H1 (cell line): Measurements from ENCODE around the gene UNC50. TPM values are rescaled to one million over a fixed set of nuclear protein-coding genes. Genes with fewer than 3 reads are reported as not detected.

Experiments
- CTCF ChIA-PET: fragments of 300-600 bp; sonication (Branson Sonifier 250); formaldehyde crosslinking; loops from one replicate; lab custom pipeline; 2021; ENCODE audit not compliant: partially characterized antibody; lab: Charles Lee
- POLR2A ChIA-PET: fragments of 300-600 bp; sonication (Branson Sonifier 250); formaldehyde crosslinking; loops from one replicate; lab custom pipeline; 2021; ENCODE audit warnings: inconsistent platforms; ENCODE audit not compliant: partially characterized antibody; lab: Charles Lee
- DNase-seq, 2 experiments: peaks; one replicate each; pipeline versions ENCODE4 v3.0.0 to v3.0.0-alpha.2; 2010 to 2022; ENCODE audit warnings: low spot score in 2 of 2, low read depth in 1 of 2, mixed read lengths in 1 of 2
- FAIRE-seq: peaks from 2 replicates; lab custom pipeline; 2011; peaks lifted over from hg19 to GRCh38; lab: Jason Lieb, UNC
- H2AFZ ChIP-seq: 2 replicates; pipeline ENCODE4 v1.8.1; 2012; ENCODE audit warnings: low read length, inconsistent platforms
- H2AK5ac ChIP-seq: 2 replicates; pipeline ENCODE4 v1.6.1; 2013; ENCODE audit warnings: low read depth, low read length
- H2BK120ac ChIP-seq: replicated peaks from 2 replicates; pipeline ENCODE3; 2013; ENCODE audit warnings: low read depth, low read length, inconsistent platforms
- H2BK12ac ChIP-seq: 2 replicates; pipeline ENCODE4 v1.6.1; 2013; ENCODE audit warnings: low read depth, low read length
- H2BK15ac ChIP-seq: 2 replicates; pipeline ENCODE4 v1.6.1; 2013; ENCODE audit warnings: low read length
- H2BK20ac ChIP-seq: 2 replicates; pipeline ENCODE4 v1.6.1; 2013; ENCODE audit warnings: low read length
- H2BK5ac ChIP-seq: 2 replicates; pipeline ENCODE4 v1.6.1; 2013; ENCODE audit warnings: low read depth, low read length
- H3K14ac ChIP-seq: 2 replicates; pipeline ENCODE4 v1.6.1; 2013; ENCODE audit warnings: inconsistent platforms; ENCODE audit not compliant: insufficient read length
- H3K18ac ChIP-seq: 2 replicates; pipeline ENCODE4 v1.6.1; 2013; ENCODE audit warnings: low read length; ENCODE audit errors: extremely low read depth
- H3K23ac ChIP-seq: 2 replicates; pipeline ENCODE4 v1.6.1; 2013; ENCODE audit warnings: inconsistent platforms; ENCODE audit not compliant: insufficient read length
- H3K23me2 ChIP-seq: 2 replicates; pipeline ENCODE4 v1.6.1; 2013; ENCODE audit warnings: low read depth, low read length
- H3K27ac ChIP-seq: 2 replicates; pipeline ENCODE4 v1.6.1; 2011; ENCODE audit warnings: low read depth, low read length, inconsistent platforms
- H3K27me3 ChIP-seq, 4 experiments: replicated peaks in 1 of 4; 1 replicate in 1 of 4; 2 replicates in 3 of 4; pipeline versions ENCODE4 v1.6.1 to v1.8.1; 2011 to 2013; ENCODE audit warnings: low read length in 3 of 4, mild to moderate bottlenecking in 3 of 4, inconsistent platforms in 2 of 4, mixed read lengths in 2 of 4, moderate library complexity in 1 of 4; ENCODE audit not compliant: control insufficient read depth in 3 of 4, insufficient read depth in 3 of 4; ENCODE audit errors: extremely low read depth in 1 of 4
- H3K36me3 ChIP-seq, 4 experiments: 2 replicates each; pipeline versions ENCODE4 v1.6.1 to v1.8.1; 2011 to 2013; ENCODE audit warnings: mild to moderate bottlenecking in 4 of 4, low read length in 3 of 4, moderate library complexity in 2 of 4, control low read depth in 1 of 4, inconsistent platforms in 1 of 4; ENCODE audit not compliant: insufficient read depth in 4 of 4, control insufficient read depth in 2 of 4
- H3K4ac ChIP-seq: replicated peaks from 2 replicates; pipeline ENCODE3; 2013; ENCODE audit warnings: low read length, low read depth, mixed read lengths, inconsistent platforms; ENCODE audit not compliant: insufficient read length
- H3K4me1 ChIP-seq, 4 experiments: replicated peaks in 1 of 4; 1 replicate in 1 of 4; 2 replicates in 3 of 4; pipeline versions ENCODE4 v1.6.1 to v1.8.1; 2011 to 2013; ENCODE audit warnings: low read length in 3 of 4, inconsistent platforms in 2 of 4, mixed read lengths in 1 of 4; ENCODE audit not compliant: insufficient read depth in 4 of 4, control insufficient read depth in 3 of 4
- H3K4me2 ChIP-seq, 2 experiments: 2 replicates each; pipeline versions ENCODE4 v1.6.1 to v1.8.1; 2011 to 2013; ENCODE audit warnings: low read depth in 2 of 2, low read length in 2 of 2, control low read depth in 1 of 2, inconsistent platforms in 1 of 2, mild to moderate bottlenecking in 1 of 2; ENCODE audit not compliant: insufficient read depth in 1 of 2
- H3K4me3 ChIP-seq, 4 experiments: fragments of 200-600, 300-600 bp in 1 of 4; sonication (generic), shearing (Covaris generic), sonication (Bioruptor Twin) in 1 of 4; 2 replicates each; pipeline versions ENCODE4 v1.5.1 to v1.8.1; 2011 to 2016; ENCODE audit warnings: low read length in 4 of 4, low read depth in 3 of 4, control low read depth in 2 of 4, inconsistent platforms in 2 of 4, mild to moderate bottlenecking in 2 of 4, mixed read lengths in 1 of 4, moderate library complexity in 1 of 4; ENCODE audit not compliant: insufficient read depth in 2 of 4; ENCODE audit errors: extremely low read depth in 1 of 4
- H3K56ac ChIP-seq: replicated peaks from 2 replicates; pipeline ENCODE3; 2013; ENCODE audit warnings: low read depth, mild to moderate bottlenecking, mixed read lengths, low read length, inconsistent platforms; ENCODE audit not compliant: insufficient read length
- H3K79me1 ChIP-seq: 2 replicates; pipeline ENCODE4 v1.6.1; 2013; ENCODE audit warnings: low read depth, low read length, control low read depth
- H3K79me2 ChIP-seq, 2 experiments: 2 replicates each; pipeline versions ENCODE4 v1.6.1 to v1.8.1; 2012 to 2013; ENCODE audit warnings: low read length in 2 of 2, mild to moderate bottlenecking in 2 of 2, inconsistent platforms in 1 of 2; ENCODE audit not compliant: insufficient read depth in 2 of 2, control insufficient read depth in 1 of 2
- H3K9ac ChIP-seq, 4 experiments: replicated peaks in 1 of 4; 1 replicate in 1 of 4; 2 replicates in 3 of 4; pipeline versions ENCODE4 v1.6.1 to v1.8.1; 2011 to 2013; ENCODE audit warnings: low read depth in 3 of 4, low read length in 3 of 4, control low read depth in 2 of 4, mild to moderate bottlenecking in 2 of 4, moderate library complexity in 2 of 4, inconsistent platforms in 1 of 4; ENCODE audit errors: extremely low read depth in 1 of 4
- H3K9me3 ChIP-seq, 2 experiments: 2 replicates each; pipeline versions ENCODE4 v1.6.1 to v1.8.1; 2012 to 2013; ENCODE audit warnings: mild to moderate bottlenecking in 2 of 2, moderate library complexity in 2 of 2, control low read depth in 1 of 2, inconsistent platforms in 1 of 2, low read depth in 1 of 2, low read length in 1 of 2, mixed read lengths in 1 of 2; ENCODE audit not compliant: insufficient read depth in 2 of 2
- H4K20me1 ChIP-seq, 2 experiments: replicated peaks in 1 of 2; 2 replicates each; pipeline versions ENCODE3 to v1.8.1; 2011 to 2013; ENCODE audit warnings: inconsistent platforms in 2 of 2, low read length in 2 of 2, mild to moderate bottlenecking in 1 of 2; ENCODE audit not compliant: insufficient read depth in 2 of 2, control insufficient read depth in 1 of 2
- H4K5ac ChIP-seq: 2 replicates; pipeline ENCODE4 v1.6.1; 2013; ENCODE audit warnings: low read length, low read depth, mixed read lengths, inconsistent platforms; ENCODE audit not compliant: insufficient read length
- H4K8ac ChIP-seq: 2 replicates; pipeline ENCODE4 v1.8.0; 2013; ENCODE audit warnings: mild to moderate bottlenecking, moderate library complexity, low read length, inconsistent platforms; ENCODE audit not compliant: insufficient read depth; ENCODE audit errors: extremely low read depth
- H4K91ac ChIP-seq: replicated peaks from 2 replicates; pipeline ENCODE3; 2013; ENCODE audit warnings: low read length, mixed read lengths, inconsistent platforms; ENCODE audit not compliant: insufficient read length
- SP2 ChIP-seq: IDR thresholded peaks from 2 replicates; pipeline ENCODE4 v1.6.1; 2012; ENCODE audit warnings: mild to moderate bottlenecking, low read length, inconsistent platforms
- whole genome bisulfite sequencing, 2 experiments: shearing (Covaris generic) in 1 of 2; methylation state at CpG; one replicate each; pipeline versions ENCODE4 v1.1.6 to v1.1.7; 2013 to 2015; ENCODE audit warnings: low lambda C conversion rate in 2 of 2, mixed read lengths in 2 of 2, inconsistent platforms in 1 of 2, low coverage in 1 of 2, missing lambda C conversion rate in 1 of 2; ENCODE audit not compliant: insufficient replicate concordance in 2 of 2, insufficient coverage in 1 of 2, insufficient read length in 1 of 2; ENCODE audit errors: extremely low coverage in 1 of 2, missing lambda C conversion rate in 1 of 2; 5-methylcytosine and 5-hydroxymethylcytosine counted together
- polyA plus RNA-seq, 7 experiments: library from polyadenylated mRNA; depleted of rRNA in 3 of 7; stranded (reverse) in 5 of 7; unstranded in 2 of 7; fragments of >200 nt in 5 of 7; fragments of 200-250 nt in 2 of 7; gene quantifications; 1 replicate in 5 of 7; 2 replicates in 1 of 7; 4 replicates in 1 of 7; pipeline versions ENCODE4 v1.2.1 to v1.2.3, GENCODE V29; 2011 to 2013; ENCODE audit warnings: missing spikeins in 2 of 7, mixed read lengths in 2 of 7
- total RNA-seq: library from RNA; stranded (reverse); fragmentation: NEBNext Ultra II Directional; extraction: Animal tissue kit (Norgen Biotek cat#: 25700); gene quantifications from 2 replicates; pipeline ENCODE4 v1.2.1, GENCODE V29; 2021

The UNC50 gene
- total and polyA plus RNA-seq, 2 of the 8 experiments (the other 6 are each of a cell fraction or from before 2014, with no cell fraction given): 33.4 to 58.5 TPM

- no peak for TF ChIP-seq SP2
- ChIA-PET CTCF (interaction anchor here (0.6 to 4.0 kb wide), 3 partner anchors 8 to 122 kb away, joined by 3 to 18 read pairs (median 5); no protein-coding TSS in a partner anchor), POLR2A (no interaction called here)
- H3K9ac ChIP-seq: no peak overlapping the region
- H3K4ac ChIP-seq: no peak overlapping the region
- no peak overlapping the region for H2AFZ ChIP-seq
- H3K23me2 ChIP-seq: no peaks in the 10 kb centered on the region
- H2BK120ac ChIP-seq: no peak overlapping the region
- H2AK5ac ChIP-seq: no peak overlapping the region
- no peaks in the 10 kb centered on the region; a peak in 1 of 7 replicates for H3K27me3 ChIP-seq
- H3K27ac ChIP-seq: no peak overlapping the region
- H4K8ac ChIP-seq: no peak overlapping the region
- no peak overlapping the region for H4K91ac ChIP-seq
- no peak overlapping the region for H4K5ac ChIP-seq
- FAIRE-seq (no peak), DNase-seq (no peak)
- H3K4me1 ChIP-seq: no peaks in the 10 kb centered on the region
- H3K4me3 ChIP-seq: no peak overlapping the region
- no peak overlapping the region for H3K14ac ChIP-seq
- no peak overlapping the region for H2BK15ac ChIP-seq
- no peak overlapping the region for H3K56ac ChIP-seq
- WGBS, 2 experiments: 84% methylated on average over 5 of the region's 5 CpGs; no CpG with 5 or more reads in 1 of the 2 experiments
- H3K79me2 ChIP-seq: no peaks in the 10 kb centered on the region
- no peak overlapping the region for H2BK5ac ChIP-seq
- no peak overlapping the region for H2BK20ac ChIP-seq
- no peaks in the 10 kb centered on the region for H3K36me3 ChIP-seq
- H3K4me2 ChIP-seq: no peak overlapping the region
- no peaks in the 10 kb centered on the region for H4K20me1 ChIP-seq
- H3K23ac ChIP-seq: no peak overlapping the region
- no peaks in the 10 kb centered on the region for H3K9me3 ChIP-seq
- H3K79me1 ChIP-seq: no peaks in the 10 kb centered on the region
- H2BK12ac ChIP-seq: no peak overlapping the region
- H3K18ac ChIP-seq: no peak overlapping the region
Observed at GRCh38 chr2:98643496-98644100, 35.2 kb downstream of the UNC50 start.
